ENCODE results near the gene C4BPA.

Gene C4BPA

DNA sequence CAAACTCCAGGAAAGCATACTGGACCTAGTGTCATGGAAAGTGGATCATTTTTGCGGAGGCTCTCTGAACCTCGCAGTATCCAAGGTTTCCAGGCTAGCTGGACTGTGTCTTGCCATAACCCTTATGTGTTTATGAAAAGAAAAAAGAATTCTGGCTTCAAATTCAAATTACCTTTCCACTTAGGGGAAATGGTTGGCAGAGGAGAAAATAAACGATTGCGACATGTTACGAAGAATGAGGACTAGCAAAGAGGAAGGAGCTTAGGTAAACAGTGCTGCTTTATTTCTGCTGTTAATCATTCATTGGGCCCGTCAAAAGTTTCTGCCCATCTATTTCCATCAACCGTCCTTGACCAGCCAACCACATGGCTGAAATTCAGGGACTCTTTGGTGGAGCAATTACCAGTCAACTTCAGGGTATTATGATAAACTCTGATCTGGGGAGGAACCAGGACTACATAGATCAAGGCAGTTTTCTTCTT, at the start of gene C4BPA:
TSS of gene C4BPA (plus strand) at position 342 of the 482 bp plus-strand sequence. CDS start 8,793 bp downstream, outside the sequence.
- DNase-seq: no peak

DNA sequence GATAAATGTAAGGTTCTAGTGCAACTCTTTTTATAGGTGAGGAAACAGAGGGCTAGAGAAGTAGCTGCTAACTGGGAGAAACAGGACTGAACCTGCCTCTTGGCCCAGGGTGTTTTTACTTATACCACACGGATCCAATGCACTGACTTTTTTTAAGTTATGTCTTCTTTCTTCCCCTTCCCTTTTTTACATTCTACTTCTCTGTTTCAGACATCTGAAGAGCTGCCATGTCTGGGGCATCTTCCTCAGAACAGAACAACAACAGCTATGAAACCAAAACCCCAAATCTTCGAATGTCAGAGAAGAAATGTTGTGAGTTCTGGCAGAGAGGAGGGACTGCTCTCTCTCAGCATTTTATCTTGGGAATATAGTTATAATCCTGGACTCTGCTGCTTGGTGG, 49.5 kb upstream of the C4BPA start:
- no peak for DNase-seq

DNA sequence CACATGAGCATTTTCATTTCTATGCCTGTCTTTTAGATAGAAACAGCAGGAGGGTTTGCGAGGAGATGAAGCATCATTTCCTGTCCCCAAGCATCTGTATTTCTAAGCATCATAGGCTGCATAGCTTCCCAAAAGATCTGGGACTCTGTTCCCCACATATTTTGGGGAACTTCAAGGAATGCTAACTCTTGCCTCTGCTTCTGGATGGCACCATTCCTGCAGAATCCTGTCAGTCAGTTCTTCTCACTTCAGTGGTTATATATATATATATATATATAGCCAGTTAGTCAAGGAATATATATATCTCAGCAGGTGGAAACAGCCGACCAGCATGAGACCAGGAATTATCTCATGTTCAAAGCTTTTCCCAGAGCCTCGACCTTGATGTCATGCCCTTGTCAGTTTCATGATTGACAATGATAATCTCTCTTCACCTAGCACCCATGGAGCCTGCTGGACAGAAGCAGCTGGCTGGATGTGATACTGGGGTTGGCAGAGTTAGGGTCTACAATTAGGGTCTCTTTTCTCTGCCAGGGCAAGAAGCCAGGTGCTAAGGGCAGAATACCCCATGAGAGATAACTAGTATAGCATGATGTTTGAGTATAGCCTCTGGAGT, 48.5 kb upstream of the C4BPA start:
- no peak for DNase-seq

DNA sequence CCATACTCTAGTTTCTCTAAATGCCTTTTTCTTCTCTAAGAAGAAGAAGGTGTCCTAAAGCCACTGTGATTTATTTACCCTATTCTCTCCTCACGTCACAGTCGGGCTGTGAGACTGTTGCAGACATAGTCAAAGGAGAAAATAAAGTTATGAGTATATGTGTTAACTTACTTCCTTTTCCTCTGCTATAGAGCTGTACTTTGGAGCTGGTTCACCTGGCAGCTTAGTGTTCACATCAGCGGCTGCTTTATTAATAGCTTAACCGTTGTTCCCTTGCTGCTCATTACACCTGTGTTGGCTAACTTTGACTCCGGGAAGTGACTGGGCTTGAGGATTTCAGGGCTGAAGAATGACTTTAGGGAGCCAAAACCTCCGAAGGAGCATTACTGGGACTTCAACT, 47.4 kb upstream of the C4BPA start:
- no peak for DNase-seq

DNA sequence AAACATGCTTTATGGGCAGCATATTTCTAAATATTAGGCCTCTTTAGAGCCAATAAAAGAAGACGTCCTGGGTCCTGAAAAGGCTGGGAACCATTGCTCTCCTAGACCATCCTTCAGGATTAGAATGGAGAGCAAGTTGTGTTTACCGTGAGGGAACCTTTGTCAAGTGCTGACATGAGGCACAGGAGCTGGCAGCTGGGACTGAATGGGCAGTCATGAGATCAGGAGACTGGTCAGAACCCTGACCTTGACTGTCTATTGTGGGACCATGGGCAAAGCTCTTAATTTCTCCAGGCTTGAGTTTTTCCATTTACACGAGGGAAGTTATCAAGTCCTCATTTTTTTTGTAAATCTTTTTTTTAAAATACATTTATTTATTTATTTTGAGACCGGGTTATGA, 45.8 kb upstream of the C4BPA start:
- DNase-seq: no peak

DNA sequence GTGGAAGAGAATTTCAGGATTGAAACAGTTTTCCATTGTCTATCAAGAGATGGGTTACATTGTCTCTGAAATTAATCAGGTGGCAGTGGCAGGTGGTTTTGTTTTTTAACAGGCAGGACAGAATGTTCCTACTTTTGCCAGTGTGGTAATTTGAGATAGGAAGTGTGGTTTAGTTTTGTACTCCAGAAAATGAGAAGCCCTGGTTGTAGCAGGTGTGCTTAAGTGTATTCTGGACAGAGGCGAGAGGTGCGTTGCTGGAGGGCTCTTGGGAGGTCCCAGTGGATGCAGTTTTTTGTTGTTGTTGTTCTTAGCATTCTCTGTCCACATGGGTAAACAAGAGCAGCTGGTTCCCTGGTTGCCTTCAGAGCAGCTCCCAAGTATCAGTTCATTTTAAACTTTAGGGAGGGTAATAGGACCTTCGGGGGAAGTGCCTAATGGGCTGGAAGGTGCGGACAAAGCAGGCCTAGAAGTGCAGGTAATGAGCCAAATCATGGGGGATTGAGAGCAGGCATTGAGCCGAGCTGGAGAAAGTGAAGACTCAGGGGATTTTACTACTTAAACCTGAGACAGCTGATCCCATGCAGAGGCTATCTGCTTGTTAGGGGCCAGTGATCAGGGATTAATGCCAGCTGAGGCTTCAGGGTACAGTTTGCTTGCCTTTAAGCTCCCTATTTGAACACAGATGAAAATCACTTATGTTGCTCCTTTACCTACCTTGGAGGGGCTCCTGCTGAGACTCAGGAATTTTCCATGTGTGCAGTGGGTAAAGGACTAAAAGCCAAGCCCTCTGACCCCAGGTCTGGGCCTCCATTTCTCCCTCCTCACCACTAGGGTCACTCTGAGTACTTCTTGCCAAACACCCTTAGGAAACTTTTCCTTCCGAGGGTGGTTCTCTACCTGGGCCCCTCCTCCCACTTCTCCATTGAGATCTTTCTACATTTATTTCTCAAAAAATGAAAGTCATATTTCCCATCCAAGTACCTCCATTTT, 44.9 kb upstream of the C4BPA start:
- DNase-seq: peak; percentile 76

DNA sequence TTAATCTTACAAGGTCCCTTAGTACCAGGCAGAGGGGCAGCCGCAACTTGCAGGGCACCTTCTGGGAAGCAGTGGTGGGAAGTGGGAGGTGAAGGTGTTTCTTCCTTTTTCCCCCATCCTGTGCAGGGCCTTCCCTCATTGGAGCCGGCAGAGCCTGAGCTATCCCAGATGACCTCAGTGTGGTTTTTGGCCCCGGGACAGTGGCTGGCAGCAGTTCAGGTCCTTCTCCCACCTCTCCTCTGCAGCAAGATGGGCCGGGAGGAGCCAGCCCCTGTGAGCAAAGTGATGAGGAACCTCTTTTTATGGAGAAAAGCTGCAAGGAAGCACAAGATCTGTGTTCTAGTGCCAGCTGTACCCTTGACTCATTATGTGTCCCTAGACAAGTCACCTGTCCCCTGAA, 44.2 kb upstream of the C4BPA start:
- DNase-seq: no peak

DNA sequence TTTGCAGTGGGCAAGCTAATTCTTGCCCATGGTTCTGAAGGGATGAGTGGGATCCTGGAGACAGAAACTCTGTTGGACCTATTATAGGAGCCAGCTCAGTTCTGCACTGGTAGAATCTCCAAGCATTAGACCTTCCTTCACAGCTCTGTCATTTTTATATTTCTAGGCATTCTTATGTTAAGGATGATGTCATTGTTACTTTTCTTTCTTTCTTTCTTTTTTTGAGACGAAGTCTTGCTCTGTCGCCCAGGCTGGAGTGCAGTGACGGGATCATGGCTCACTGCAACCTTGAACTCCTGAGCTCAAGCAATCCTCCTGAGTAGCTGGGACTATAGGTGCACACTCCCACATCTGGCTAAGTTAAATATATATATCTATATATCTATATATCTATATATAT, 43.4 kb upstream of the C4BPA start:
- DNase-seq: no peak

DNA sequence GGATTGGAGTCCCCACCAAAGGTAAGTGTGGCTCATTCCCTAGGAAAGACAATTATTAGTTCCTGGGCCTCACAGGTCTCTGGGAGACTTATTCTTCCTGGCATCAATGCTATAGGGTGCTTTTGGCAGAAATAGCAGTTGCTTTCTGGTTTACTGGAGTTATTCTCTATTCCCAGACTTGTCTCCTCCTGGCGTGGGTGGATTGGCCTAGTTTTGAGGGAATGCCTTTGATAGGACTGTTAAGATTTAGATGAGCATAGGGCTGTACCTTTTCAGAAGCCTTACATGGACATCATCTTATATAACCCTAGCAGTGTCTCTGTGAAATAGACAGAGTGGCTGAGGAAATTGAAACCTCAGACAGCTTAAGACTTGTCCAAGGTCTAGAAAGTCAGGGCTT, 42.0 kb upstream of the C4BPA start:
- DNase-seq: no peak

DNA sequence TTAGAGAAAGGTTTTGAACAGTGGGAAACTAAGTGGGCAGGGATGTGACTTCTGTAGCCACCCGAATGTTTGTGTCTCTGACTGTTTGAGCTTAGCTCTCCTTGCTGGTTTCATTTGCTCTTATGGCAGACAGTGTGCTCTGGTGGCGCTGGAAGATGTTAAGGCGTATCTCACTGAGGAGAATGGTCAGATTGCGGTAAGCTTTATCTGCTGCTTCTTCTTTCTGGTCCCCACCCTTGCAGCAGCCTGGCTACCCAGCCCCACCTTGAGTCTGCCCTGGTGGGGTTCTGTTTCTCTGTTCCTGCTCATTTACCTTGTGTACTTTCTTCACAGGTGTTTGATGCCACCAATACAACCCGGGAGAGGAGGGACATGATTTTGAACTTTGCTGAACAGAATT, 41.0 kb upstream of the C4BPA start:
- DNase-seq: no peak

DNA sequence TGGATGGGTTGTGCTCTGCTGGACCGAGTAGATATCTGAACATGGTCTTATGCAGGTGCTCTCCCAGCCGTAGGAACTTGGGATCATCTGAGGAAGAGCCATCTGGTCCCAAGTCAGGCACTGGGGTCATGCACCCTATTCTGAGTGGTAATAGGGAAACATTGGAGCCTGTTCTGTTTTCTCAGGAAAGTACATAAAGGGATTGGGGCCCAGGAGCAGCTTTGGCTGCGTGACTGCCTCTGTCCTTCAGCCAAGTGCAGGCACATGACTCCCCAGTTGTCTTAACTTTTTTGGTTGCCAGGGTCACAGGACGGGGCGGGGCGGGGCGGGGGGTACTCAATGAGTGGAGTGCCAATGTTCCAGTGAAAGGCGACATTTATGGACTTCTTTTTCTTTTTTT, 39.5 kb upstream of the C4BPA start:
- no peak for DNase-seq

DNA sequence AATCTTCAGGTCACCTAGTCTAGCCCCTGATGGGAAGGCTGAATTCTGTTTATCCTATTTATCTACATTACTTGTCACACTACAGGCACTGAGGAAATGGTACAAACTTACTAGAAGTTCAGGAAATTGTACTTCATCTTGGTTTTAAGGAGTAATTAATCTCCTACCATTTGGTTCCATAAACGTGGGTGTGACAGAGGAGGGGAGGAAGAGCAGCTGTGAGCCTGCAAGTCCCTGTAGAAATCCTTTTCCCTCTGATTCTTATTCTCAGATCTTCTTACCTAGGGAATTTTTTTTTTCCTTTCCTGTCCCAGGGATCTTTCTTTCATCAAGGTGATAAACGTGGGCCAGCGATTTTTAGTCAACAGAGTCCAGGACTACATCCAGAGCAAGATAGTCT, 36.8 kb upstream of the C4BPA start:
- no peak for DNase-seq

DNA sequence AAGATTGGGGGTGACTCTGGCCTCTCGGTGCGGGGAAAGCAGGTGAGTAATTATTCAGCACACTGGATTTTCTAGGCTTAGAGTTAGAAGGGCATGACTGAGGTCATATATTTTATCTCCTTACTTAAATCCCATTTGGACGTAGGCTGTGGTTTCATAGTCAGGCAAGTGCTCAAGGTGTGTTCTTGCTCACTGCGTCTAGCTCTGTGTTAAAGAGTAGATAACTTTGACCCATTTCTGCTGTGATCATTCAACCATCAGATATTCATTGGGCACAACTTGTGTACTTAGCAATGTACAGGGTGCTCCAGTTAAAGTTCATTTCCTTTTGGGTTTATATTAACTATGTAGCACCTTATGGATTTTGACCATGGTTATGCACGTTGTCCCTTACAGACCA, 36.4 kb upstream of the C4BPA start:
- no peak for DNase-seq

DNA sequence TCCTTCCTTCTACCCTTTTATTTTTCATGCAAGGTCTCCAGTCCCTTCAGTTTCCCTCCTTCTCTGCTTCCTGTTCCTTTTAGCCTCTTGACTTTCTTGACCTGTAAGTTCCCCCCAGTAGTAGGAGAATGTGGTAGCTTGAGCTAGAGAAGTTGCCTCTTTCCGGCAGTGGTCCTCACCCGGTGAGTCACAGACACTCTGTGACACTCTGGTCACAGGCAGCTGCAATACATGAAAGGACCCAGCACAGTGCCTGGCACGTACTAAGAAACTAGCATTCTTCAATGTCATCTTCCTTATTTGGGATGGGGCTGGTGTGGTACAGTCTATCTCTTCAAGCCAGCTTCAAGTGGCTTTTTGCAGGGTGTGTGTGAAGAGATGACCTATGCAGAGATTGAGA, 35.0 kb upstream of the C4BPA start:
- no peak for DNase-seq

DNA sequence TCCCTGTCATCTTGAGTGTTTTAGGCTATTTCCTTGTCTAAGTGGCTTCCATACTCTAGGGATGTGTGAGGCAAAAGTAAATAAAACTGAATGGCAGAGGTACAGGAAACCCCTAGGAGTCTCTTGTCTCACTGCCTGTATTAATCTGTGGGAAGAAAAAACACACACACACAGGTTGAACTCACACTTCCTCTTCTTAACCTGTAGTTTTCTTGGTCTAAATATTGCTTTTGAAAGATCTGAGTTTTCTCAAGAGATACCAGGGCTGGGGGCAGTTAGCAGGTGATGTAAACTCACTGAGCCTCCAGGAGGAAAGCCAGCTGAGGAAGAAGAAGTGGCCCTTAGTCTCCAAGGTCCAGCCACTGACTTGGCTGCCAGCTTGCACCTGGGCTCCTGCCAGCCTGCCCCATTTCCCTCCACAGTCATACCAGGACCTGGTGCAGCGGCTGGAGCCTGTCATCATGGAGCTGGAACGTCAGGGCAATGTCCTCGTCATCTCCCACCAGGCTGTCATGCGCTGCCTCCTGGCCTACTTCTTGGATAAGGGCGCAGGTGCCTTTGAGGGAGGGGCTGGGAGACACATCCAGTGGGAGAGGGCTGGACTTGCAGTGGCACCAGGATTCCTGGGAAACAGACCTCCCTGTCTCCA, 34.1 kb upstream of the C4BPA start:
- no peak for DNase-seq

DNA sequence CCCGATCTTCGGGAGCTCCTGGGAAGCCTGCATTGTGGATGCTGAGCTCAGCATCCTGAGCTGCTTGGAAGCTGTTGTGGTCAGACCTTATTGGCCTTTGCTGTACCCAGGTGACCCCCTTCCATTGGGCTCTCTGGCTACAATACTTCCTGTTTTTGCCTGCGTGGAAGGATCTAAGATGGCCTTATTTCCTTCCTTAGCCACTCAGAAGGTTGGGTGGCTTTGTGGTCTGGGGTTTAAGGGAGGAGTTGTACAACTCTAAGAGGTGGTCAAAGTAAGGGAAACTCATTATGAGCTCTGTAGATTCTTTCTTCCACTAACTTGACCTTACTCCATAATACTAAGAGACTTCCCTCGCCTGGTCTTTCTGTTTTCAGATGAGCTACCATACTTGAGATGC, 33.2 kb upstream of the C4BPA start:
- no peak for DNase-seq

DNA sequence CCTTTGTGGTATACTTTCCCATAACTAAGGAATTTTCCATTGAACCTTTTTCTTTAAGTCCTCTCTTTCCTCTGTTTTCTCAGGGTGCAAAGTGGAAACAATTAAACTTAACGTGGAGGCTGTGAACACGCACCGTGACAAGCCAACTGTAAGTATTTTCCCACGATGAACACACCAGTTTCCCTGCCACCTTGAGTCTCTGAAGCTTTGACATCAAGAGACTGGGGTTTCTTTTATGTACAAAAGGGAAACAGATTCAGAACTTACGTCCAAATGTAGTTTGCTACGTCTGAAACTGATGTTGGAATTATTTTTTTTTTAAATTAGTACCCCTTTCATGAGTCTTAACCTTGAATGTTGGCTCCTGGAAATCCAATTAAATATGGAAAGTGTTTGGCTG, 32.6 kb upstream of the C4BPA start:
- DNase-seq: no peak

DNA sequence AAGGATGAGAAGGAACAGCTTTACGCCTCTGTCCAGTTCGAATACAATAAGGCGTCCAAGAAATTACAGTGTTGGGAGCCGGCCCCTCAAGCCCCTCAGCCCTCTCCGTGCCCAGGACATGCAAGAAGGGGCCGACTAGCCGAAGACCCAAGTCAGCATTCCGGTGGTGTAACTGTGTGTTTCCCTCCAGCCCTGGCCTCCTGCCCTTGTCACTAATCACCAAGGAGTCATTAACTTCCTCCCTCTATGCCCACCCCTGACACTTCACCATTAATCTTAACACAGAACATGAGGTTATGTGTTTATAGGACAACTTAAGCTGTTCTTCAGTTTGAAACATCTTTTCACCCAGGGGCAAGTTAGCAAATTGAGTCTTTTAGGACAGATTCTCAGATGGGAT, 31.8 kb upstream of the C4BPA start:
- no peak for DNase-seq

DNA sequence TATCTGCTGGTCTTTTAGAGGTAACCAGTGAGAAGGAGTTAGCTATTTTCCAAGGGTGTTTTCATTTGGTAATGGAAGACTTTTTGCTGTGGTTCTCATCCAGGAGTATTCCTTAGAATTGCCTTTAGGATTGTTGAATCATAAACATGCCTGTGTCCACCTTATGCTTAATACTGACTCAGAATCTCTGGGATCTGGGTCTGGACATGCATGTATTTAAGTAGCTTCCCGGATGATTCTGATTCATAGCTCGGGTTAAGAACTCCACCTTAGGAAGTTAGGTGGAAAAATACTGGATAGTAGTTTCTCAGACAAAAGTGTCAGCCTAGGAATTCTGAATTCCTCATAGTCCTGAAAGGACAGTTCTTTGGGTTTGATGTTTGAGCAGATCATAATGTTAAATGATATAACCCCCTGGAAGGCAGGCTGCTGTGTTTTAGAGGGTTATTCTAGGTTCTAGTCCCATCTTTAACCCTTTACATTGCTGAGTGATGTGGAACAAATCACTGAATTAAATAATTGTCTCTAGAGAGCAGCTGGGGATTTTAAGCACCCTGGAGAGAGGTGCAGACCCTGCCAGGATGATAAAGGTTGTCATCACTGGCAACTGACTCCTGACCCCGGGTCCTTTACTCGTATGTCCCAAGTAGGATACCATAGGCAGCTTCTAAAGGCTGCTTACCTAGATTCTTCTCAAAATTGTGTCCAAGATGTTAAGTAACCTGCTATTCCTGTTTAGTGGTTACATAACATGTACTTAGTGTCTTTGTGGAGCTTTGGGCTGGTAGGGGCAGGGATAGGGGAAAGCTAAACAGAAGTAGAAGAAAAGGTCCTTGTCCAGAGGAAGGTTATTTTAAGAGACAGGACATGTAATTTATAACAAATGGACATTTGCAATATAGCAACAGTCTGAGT, 29.9 kb upstream of the C4BPA start:
- DNase-seq: no peak

DNA sequence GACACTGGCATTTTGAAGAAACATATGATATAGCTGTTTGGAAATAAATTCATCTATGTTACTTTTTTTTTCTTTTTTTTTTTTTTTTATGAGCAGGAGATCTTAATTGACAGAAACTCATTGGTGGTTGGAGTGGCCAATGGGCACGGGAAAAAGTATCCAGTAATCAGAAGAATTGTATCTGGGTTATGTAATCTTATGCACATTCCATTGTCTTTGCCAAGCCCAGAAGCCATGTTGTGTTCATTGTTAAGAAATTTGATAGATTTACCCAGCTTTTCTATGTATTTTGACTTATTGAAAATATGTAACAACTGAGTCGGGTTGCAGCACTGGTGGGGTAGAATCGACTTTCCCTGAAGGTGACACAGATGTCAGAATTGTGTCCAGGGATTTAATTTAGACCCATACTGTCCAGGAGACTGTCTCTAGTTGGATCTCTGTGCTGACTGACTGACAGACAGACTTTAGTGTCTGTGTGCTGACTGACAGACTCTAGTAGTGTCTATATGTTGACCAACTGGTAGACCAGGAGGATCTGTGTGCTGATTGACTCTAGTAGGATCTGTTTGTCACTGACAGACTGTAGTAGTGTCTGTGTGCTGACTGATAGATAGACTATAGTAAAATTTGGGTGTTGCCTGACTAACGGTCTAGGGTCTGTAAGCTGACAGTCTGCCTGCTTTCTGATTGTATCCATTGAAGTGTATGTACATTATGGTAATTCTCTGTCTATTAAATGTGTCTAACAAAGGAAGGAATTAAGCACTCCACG, 27.7 kb upstream of the C4BPA start:
- DNase-seq: no peak

DNA sequence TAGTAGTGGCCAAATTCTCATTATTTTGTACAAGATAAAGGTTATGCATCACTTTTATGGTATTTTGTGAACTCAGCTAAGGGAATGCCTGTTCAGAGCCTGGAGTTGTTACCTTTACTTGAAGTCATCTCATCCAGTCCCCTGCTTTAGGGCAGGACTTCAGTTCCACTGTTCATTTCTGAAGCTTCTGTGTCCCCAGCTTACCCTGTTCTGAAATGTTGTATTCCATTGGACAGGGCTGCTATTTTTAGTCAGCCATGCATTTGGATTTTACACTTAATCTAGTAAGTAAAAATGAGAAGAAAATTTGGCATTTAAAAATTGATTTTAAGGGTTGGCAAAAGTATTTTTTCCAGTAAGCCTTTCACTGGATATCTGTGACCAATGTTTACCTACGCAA, 27.0 kb upstream of the C4BPA start:
- no peak for DNase-seq

Measured in NCI-H69 (cell line).